CD14-positive monocyte (primary cell): Measurements from ENCODE around the gene ADAMTS13. TPM values are rescaled to one million over a fixed set of nuclear protein-coding genes. Genes with fewer than 3 reads are reported as not detected.

Experiments
- DNase-seq, 3 donors: peaks; one replicate each; pipeline ENCODE4 v3.0.0-alpha.2; 2011 to 2022
- H2AFZ ChIP-seq: 2 replicates; pipeline ENCODE4 v1.6.0; 2012; ENCODE audit warnings: mild to moderate bottlenecking, low read depth, low read length, inconsistent platforms; ENCODE audit not compliant: insufficient read depth, poor library complexity, severe bottlenecking
- H3K27ac ChIP-seq, 2 donors: 1 replicate in 1 of 2; 2 replicates in 1 of 2; pipeline ENCODE4 v1.5.1; 2012 to 2013; ENCODE audit warnings: low read length in 2 of 2, control low read depth in 1 of 2, inconsistent platforms in 1 of 2, low read depth in 1 of 2, mild to moderate bottlenecking in 1 of 2
- H3K27me3 ChIP-seq, 2 donors: one replicate each; pipeline versions ENCODE4 v1.6.0 to v1.6.1; 2011 to 2013; ENCODE audit warnings: low read length in 2 of 2; ENCODE audit not compliant: control insufficient read depth in 2 of 2, insufficient read depth in 2 of 2
- H3K36me3 ChIP-seq, 2 donors: replicated peaks in 1 of 2; 1 replicate in 1 of 2; 2 replicates in 1 of 2; pipeline versions ENCODE4 v1.5.1 to v1.6.1; 2012 to 2013; ENCODE audit warnings: low read length in 2 of 2, control low read depth in 1 of 2, inconsistent platforms in 1 of 2, mild to moderate bottlenecking in 1 of 2; ENCODE audit not compliant: insufficient read depth in 2 of 2, control insufficient read depth in 1 of 2
- H3K4me1 ChIP-seq, 2 donors: 1 replicate in 1 of 2; 2 replicates in 1 of 2; pipeline versions ENCODE4 v1.5.1 to v1.6.1; 2012 to 2013; ENCODE audit warnings: low read length in 2 of 2, control low read depth in 1 of 2, inconsistent platforms in 1 of 2, mild to moderate bottlenecking in 1 of 2, moderate library complexity in 1 of 2; ENCODE audit not compliant: insufficient read depth in 2 of 2, control insufficient read depth in 1 of 2
- H3K4me2 ChIP-seq: replicated peaks from 2 replicates; pipeline ENCODE3; 2012; ENCODE audit warnings: low read length, moderate library complexity, mild to moderate bottlenecking; ENCODE audit not compliant: poor library complexity, severe bottlenecking; ENCODE audit errors: extremely low read depth
- H3K4me3 ChIP-seq, 3 experiments: fragments of 200-600 bp in 1 of 3; sonication (generic) in 1 of 3; replicated peaks in 1 of 3; 1 replicate in 2 of 3; 2 replicates in 1 of 3; pipeline ENCODE4 v1.5.1; 2011 to 2013; ENCODE audit warnings: low read length in 3 of 3, mild to moderate bottlenecking in 3 of 3, control low read depth in 2 of 3, low read depth in 2 of 3, inconsistent platforms in 1 of 3, moderate library complexity in 1 of 3
- H3K79me2 ChIP-seq: 2 replicates; pipeline ENCODE4 v1.6.0; 2012; ENCODE audit warnings: mild to moderate bottlenecking, control low read depth, inconsistent platforms, low read length, moderate library complexity; ENCODE audit not compliant: insufficient read depth
- H3K9ac ChIP-seq: 2 replicates; pipeline ENCODE4 v1.6.0; 2017; ENCODE audit warnings: low read length, mild to moderate bottlenecking; ENCODE audit not compliant: insufficient read depth, poor library complexity, severe bottlenecking
- H3K9me3 ChIP-seq, 2 donors: replicated peaks in 1 of 2; 1 replicate in 1 of 2; 2 replicates in 1 of 2; pipeline versions ENCODE4 v1.5.1 to v1.6.1; 2012 to 2013; ENCODE audit warnings: low read length in 2 of 2, control low read depth in 1 of 2; ENCODE audit not compliant: control insufficient read depth in 1 of 2, insufficient read depth in 1 of 2
- H4K20me1 ChIP-seq: 2 replicates; pipeline ENCODE4 v1.6.0; 2012; ENCODE audit warnings: mild to moderate bottlenecking, low read length, control low read depth, moderate library complexity; ENCODE audit not compliant: insufficient read depth
- H3K27ac Mint-ChIP-seq, 7 donors: one replicate each; pipeline ENCODE4 v1.8.0; 2020; ENCODE audit warnings: mild to moderate bottlenecking in 7 of 7, mixed read lengths in 7 of 7, moderate library complexity in 6 of 7, inconsistent platforms in 2 of 7
- H3K27me3 Mint-ChIP-seq, 3 donors: one replicate each; pipeline ENCODE4 v1.8.0; 2021 to 2022; ENCODE audit warnings: low read depth in 3 of 3, mild to moderate bottlenecking in 3 of 3, mixed read lengths in 3 of 3, moderate library complexity in 3 of 3, inconsistent platforms in 1 of 3
- H3K36me3 Mint-ChIP-seq, 2 donors: one replicate each; pipeline ENCODE4 v1.8.0; 2020; ENCODE audit warnings: mixed read lengths in 2 of 2, inconsistent platforms in 1 of 2, mild to moderate bottlenecking in 1 of 2
- H3K4me1 Mint-ChIP-seq: one replicate; pipeline ENCODE4 v1.8.0; 2020; ENCODE audit warnings: mild to moderate bottlenecking, mixed read lengths
- H3K4me3 Mint-ChIP-seq, 2 donors: one replicate each; pipeline ENCODE4 v1.8.0; 2020; ENCODE audit warnings: mild to moderate bottlenecking in 2 of 2, mixed read lengths in 2 of 2, moderate library complexity in 1 of 2
- H3K9me3 Mint-ChIP-seq, 7 donors: one replicate each; pipeline ENCODE4 v1.8.0; 2020 to 2022; ENCODE audit warnings: mixed read lengths in 7 of 7, mild to moderate bottlenecking in 6 of 7, moderate library complexity in 6 of 7, inconsistent platforms in 2 of 7
- WGBS: methylation state at CpG from one replicate; pipeline ENCODE4 v1.1.5; 2013; ENCODE audit warnings: missing lambda C conversion rate; ENCODE audit not compliant: insufficient coverage; 5-methylcytosine and 5-hydroxymethylcytosine counted together
- intact Hi-C, 2 donors: fragments of 100-400 bp; cut with micrococcal nuclease; formaldehyde crosslinking; loops; one replicate each; pipeline versions ENCODE4 v1.15.0 to v1.15.1; 2023
- polyA plus RNA-seq, 3 donors: library from polyadenylated mRNA; depleted of rRNA in 1 of 3; unstranded in 2 of 3; stranded (reverse) in 1 of 3; fragments of 300-500 nt in 2 of 3; fragments of >200 nt in 1 of 3; fragmentation: Illumina TruSeq in 2 of 3; gene quantifications; 1 replicate in 2 of 3; 2 replicates in 1 of 3; pipeline ENCODE4 v1.2.3, GENCODE V29; 2012 to 2021
- TF ChIP-seq, protein P1 (sequence below): fragments of 200-600 bp; IDR thresholded peaks from one replicate; pipeline ENCODE4 v1.8.0; 2022; ENCODE audit warnings: antibody characterized with exemption, mild to moderate bottlenecking

ADAMTS13 gene
- polyA plus RNA-seq, 3 donors = 0.77 TPM; not detected in 2

DNA sequence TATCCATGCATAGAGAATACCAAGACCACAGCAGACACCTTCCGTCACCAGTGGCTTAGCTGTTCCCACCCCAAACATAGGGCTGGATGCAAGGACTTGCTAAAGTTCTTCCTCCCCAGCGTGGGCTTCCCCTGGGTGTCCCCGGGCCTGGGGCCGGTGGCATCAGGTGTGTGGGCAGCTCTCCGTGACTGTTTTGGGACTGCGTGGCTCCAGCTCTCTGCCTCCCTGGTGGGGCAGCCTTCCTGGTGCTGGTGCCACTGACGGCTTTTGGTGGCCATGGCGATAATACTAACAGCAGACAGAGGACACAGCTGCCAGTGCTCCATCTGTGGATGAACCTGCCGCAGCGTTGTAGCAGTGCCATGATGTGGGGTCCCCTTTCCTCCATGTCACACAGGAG, 42.5 kb downstream of the ADAMTS13 start:
- Mint-ChIP-seq H3K4me1 (peaks cover 11% of the 10 kb centered on the region), H3K4me3 (no peak overlapping the region), H3K36me3 (no peaks in the 10 kb centered on the region), H3K9me3 (no peaks in the 10 kb centered on the region), H3K27me3 (peaks cover 9 to 22% (median 13%) of the 10 kb centered on the region in 3 donors), H3K27ac (no peak overlapping the region)
- Histone ChIP-seq H3K9me3 (no peaks in the 10 kb centered on the region), H3K27ac (no peak overlapping the region), H3K4me2 (no peak overlapping the region), H3K36me3 (no peaks in the 10 kb centered on the region), H4K20me1 (peaks cover 36% of the 10 kb centered on the region), H3K9ac (no peak overlapping the region), H2AFZ (no peak overlapping the region), H3K4me3 (no peak overlapping the region), H3K4me1 (peaks cover 7 to 15% of the 10 kb centered on the region in 2 donors), H3K79me2 (no peaks in the 10 kb centered on the region), H3K27me3 (peaks cover 0 to 5% of the 10 kb centered on the region in 2 donors)
- intact Hi-C loops = no loop called here
- TF ChIP-seq, protein P1, sequence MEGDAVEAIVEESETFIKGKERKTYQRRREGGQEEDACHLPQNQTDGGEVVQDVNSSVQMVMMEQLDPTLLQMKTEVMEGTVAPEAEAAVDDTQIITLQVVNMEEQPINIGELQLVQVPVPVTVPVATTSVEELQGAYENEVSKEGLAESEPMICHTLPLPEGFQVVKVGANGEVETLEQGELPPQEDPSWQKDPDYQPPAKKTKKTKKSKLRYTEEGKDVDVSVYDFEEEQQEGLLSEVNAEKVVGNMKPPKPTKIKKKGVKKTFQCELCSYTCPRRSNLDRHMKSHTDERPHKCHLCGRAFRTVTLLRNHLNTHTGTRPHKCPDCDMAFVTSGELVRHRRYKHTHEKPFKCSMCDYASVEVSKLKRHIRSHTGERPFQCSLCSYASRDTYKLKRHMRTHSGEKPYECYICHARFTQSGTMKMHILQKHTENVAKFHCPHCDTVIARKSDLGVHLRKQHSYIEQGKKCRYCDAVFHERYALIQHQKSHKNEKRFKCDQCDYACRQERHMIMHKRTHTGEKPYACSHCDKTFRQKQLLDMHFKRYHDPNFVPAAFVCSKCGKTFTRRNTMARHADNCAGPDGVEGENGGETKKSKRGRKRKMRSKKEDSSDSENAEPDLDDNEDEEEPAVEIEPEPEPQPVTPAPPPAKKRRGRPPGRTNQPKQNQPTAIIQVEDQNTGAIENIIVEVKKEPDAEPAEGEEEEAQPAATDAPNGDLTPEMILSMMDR = no peak
- no peak for DNase-seq
- 90% methylated on average over 8 of the region's 10 CpGs for WGBS

DNA sequence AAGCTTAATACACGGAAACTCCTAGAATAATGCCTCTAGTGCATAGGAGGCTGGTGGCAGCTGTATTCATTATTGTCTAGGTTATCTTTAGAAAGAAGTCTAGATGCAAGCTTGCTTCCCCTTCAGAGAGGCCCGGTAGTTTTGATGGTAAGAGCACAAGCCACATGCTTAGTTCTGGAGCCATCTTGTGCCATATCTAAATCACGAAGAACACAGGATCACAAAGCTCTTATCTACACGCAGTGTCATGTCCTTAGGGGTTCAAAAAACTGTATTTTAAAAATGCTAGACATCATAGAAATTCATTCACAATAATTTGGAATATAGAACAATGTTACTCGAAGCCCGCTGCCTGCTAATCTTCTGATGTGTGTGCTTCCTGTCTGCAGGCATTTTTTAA, 43.8 kb downstream of the ADAMTS13 start:
- Mint-ChIP-seq H3K9me3 (no peaks in the 10 kb centered on the region), H3K27ac (no peak overlapping the region), H3K36me3 (no peaks in the 10 kb centered on the region), H3K27me3 (peaks cover 6 to 18% (median 9%) of the 10 kb centered on the region in 3 donors), H3K4me1 (peaks cover 14% of the 10 kb centered on the region), H3K4me3 (no peak overlapping the region)
- no peak overlapping the region for H2AFZ ChIP-seq
- H3K36me3 ChIP-seq = no peaks in the 10 kb centered on the region
- no peak overlapping the region for H3K4me2 ChIP-seq
- no peak overlapping the region for H3K27ac ChIP-seq
- H4K20me1 ChIP-seq = peaks cover 48% of the 10 kb centered on the region
- H3K4me1 ChIP-seq = peaks cover 10 to 19% of the 10 kb centered on the region in 2 donors
- no peak overlapping the region for H3K4me3 ChIP-seq
- H3K9ac ChIP-seq = no peak overlapping the region
- no peaks in the 10 kb centered on the region for H3K9me3 ChIP-seq
- TF ChIP-seq, protein P1 = no peak
- WGBS = no CpG with 5 or more reads among the region's 6 CpGs
- no peak for DNase-seq
- intact Hi-C loops = no loop called here
- H3K27me3 ChIP-seq = peaks cover 0 to under 1% of the 10 kb centered on the region in 2 donors
- no peaks in the 10 kb centered on the region for H3K79me2 ChIP-seq
